ENCODE data around the gene SHROOM2.
"Not testable (repeated sequence)": the region's sequence is repeated elsewhere in the genome, so short reads cannot be mapped to it uniquely, and the experiment has no call there.

The SHROOM2 gene

DNA sequence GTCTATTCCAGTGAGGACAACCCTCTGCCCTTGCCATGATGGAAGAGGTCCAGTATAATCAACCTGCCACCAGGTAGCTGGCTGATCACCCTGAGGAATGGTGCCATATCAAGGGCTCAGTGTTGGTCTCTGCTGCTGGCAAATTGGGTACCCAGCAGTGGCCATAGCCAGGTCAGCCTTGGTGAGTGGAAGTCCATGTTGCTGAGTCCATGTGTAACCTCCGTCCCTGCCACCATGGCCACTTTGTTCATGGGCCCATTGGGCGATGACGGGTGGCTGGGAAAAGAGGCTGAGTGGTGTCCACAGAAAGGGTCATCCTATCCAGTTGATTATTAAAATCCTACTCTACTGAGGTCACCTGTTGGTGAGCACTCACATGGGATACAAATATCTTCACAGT, 24.9 kb downstream of the SHROOM2 start:
- H3K9me3 ChIP-seq (ENCODE audit: insufficient read depth, low read depth, low read length); H3K9ac ChIP-seq (ENCODE audit: low read depth, low read length); H3K27me3 ChIP-seq (ENCODE audit: insufficient read depth, low read length); H3K36me3 ChIP-seq (ENCODE audit: insufficient read depth, low read depth, low read length); H3K4me3 ChIP-seq (ENCODE audit: low read length); H3K27ac ChIP-seq (ENCODE audit: low read length); H3K4me1 ChIP-seq (ENCODE audit: insufficient read depth, low read length): not testable (repeated sequence)

DNA sequence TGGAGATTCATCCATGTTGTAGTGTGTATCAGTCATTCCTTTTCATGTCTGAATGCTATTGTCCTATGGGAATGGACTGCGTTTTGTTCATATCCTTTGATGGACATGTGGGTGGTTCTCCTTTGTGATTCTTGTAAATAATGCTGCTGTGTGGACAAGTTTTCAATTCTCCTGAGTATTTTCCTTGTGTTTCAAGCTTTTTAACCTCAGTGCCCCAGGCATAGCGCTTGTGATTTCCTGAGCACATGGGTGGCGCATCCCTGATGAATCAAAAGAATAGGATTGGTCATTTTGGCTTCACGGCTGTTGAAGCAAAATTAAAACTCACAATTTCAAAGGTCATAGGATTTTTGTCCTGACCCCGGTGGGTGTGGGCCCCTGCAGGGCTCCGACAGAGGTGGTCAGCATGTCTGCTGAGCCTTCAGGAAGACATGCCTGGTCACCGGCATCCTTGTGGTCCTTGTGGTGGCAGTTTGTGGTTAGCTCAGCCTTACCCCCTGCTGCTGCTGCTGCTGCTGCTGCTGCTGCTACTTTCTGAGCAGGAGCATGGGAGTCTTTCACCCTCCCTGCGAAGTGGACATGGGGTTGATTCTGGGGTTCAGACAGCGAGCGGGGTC, 30.0 kb downstream of the SHROOM2 start:
- no peaks in the 10 kb centered on the region for H3K36me3 ChIP-seq (ENCODE audit: insufficient read depth, low read depth, low read length)
- H3K27ac ChIP-seq (ENCODE audit: low read length) = no peak overlapping the region
- H3K4me1 ChIP-seq (ENCODE audit: insufficient read depth, low read length) = peaks cover 4% of the 10 kb centered on the region; the same call in 1 of the 2 replicates

DNA sequence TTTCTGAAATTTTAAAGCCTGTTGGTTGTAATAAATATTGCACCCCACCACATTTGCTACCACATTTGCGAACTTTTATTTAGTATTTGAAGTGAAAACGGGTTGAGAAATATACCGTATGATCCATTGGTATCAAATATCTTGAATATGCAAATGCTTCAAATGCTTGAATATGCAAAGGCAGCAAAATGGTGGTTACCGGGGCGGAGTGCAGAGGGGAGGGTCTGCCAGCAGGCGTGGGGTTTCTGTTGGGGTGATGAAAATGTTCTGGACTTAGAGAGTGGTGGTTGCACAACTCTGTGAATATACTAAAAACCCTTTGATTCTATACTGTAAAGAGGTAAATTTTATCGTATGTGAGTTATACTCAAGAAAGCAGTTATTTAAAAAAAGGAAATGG, 35.3 kb downstream of the SHROOM2 start:
- Histone ChIP-seq H3K4me3 (ENCODE audit: low read length) (peak overlapping the region; percentile 29; the same call in 1 of the 2 replicates), H3K36me3 (ENCODE audit: insufficient read depth, low read depth, low read length) (no peaks in the 10 kb centered on the region), H3K9ac (ENCODE audit: low read depth, low read length) (peak overlapping the region; percentile 66; the same call in 1 of the 2 replicates), H3K4me1 (ENCODE audit: insufficient read depth, low read length) (peaks cover 19% of the 10 kb centered on the region), H3K9me3 (ENCODE audit: insufficient read depth, low read depth, low read length) (no peaks in the 10 kb centered on the region), H3K27me3 (ENCODE audit: insufficient read depth, low read length) (no peaks in the 10 kb centered on the region), H3K27ac (ENCODE audit: low read length) (no peak overlapping the region)

More for the DNA sequence above, 30.0 kb downstream of the SHROOM2 start:
- no peak overlapping the region for H3K9ac ChIP-seq (ENCODE audit: low read depth, low read length)
- no peaks in the 10 kb centered on the region for H3K9me3 ChIP-seq (ENCODE audit: insufficient read depth, low read depth, low read length)
- no peak overlapping the region for H3K4me3 ChIP-seq (ENCODE audit: low read length)
- H3K27me3 ChIP-seq (ENCODE audit: insufficient read depth, low read length) = no peaks in the 10 kb centered on the region

DNA sequence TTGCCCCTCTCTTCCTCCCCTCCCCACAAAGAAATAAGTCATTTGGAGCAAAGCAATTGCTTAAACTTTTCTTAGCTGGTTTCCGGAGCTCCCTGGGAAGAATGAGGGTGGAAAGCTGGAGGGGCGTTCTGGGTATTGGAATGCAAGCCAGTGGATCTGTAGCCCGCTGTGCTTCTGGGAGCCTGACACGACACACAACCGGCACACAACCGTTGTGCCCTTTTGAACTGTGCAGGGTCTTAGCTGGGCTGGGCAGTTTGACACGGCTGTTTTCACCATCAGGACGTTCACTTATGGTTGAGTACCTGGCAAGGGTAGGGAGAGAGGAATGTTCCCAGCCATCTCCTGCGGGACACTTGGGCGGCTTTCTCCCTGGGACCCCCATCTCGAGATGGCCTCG, 38.3 kb downstream of the SHROOM2 start:
- Histone ChIP-seq H3K4me1 (ENCODE audit: insufficient read depth, low read length) (peaks cover 19% of the 10 kb centered on the region), H3K9me3 (ENCODE audit: insufficient read depth, low read depth, low read length) (no peaks in the 10 kb centered on the region), H3K9ac (ENCODE audit: low read depth, low read length) (no peak overlapping the region), H3K36me3 (ENCODE audit: insufficient read depth, low read depth, low read length) (no peaks in the 10 kb centered on the region), H3K27ac (ENCODE audit: low read length) (no peak overlapping the region), H3K4me3 (ENCODE audit: low read length) (no peak overlapping the region), H3K27me3 (ENCODE audit: insufficient read depth, low read length) (no peaks in the 10 kb centered on the region)

DNA sequence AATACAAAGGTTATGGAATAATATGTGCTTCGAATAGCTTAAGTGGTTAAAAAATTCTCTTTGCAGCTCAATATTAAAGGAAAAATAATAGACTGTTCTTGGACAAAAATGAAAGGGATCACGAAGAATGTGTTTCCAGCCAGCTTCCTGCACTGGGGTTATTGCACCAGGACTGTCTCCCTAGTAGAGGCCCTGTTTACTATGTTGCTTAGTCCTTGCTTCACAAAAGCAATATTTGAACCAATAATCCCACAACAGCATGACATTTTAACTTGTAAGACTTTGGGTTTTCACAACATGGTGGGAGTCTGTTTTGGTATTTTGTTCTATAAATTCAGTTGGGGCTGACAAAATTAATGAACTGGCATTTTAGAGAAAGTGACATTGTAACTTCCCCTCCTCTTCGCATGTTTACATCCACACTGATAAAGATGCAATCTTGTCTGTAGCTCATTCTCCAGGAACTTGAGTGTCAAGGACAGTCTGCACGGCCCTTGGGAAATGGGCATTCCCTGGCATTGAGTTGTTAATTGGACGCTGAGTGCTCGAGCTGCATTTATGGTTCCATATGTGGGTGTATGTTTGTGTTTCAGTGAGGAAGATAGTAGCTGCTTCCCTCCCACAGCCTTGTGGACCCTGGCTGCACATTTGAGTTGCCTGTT, 39.0 kb downstream of the SHROOM2 start:
- Histone ChIP-seq H3K9ac (ENCODE audit: low read depth, low read length) (no peak overlapping the region), H3K4me1 (ENCODE audit: insufficient read depth, low read length) (peaks cover 19% of the 10 kb centered on the region)

DNA sequence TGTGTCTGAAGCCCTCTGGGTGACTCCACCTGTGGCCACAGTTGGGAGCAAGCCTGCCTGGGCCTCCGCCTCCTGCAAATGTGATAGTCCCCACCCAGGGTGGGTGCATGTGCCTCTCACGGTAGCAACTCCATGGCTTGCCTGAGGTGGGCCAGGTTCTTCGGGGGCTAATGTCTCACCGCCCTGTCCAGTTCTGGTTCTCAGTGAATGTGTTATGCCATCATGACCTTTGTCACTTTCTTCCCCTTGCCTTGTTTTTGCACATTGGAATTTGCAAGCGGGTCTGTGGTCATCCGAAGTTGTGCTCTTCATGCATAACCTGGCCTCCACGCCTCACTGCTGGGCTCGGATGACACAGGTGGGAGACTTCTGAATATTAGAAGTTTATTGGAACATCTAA, 39.7 kb downstream of the SHROOM2 start:
- H3K9me3 ChIP-seq (ENCODE audit: insufficient read depth, low read depth, low read length) = no peaks in the 10 kb centered on the region
- H3K27me3 ChIP-seq (ENCODE audit: insufficient read depth, low read length) = no peaks in the 10 kb centered on the region
- H3K4me3 ChIP-seq (ENCODE audit: low read length) = no peak overlapping the region
- H3K36me3 ChIP-seq (ENCODE audit: insufficient read depth, low read depth, low read length) = no peaks in the 10 kb centered on the region
- H3K4me1 ChIP-seq (ENCODE audit: insufficient read depth, low read length) = peaks cover 17% of the 10 kb centered on the region
- no peak overlapping the region for H3K9ac ChIP-seq (ENCODE audit: low read depth, low read length)
- H3K27ac ChIP-seq (ENCODE audit: low read length) = no peak overlapping the region

More for the DNA sequence above, 39.0 kb downstream of the SHROOM2 start:
- Histone ChIP-seq H3K9me3 (ENCODE audit: insufficient read depth, low read depth, low read length) (no peaks in the 10 kb centered on the region), H3K4me3 (ENCODE audit: low read length) (no peak overlapping the region), H3K27me3 (ENCODE audit: insufficient read depth, low read length) (no peaks in the 10 kb centered on the region), H3K27ac (ENCODE audit: low read length) (no peak overlapping the region), H3K36me3 (ENCODE audit: insufficient read depth, low read depth, low read length) (no peaks in the 10 kb centered on the region)

DNA sequence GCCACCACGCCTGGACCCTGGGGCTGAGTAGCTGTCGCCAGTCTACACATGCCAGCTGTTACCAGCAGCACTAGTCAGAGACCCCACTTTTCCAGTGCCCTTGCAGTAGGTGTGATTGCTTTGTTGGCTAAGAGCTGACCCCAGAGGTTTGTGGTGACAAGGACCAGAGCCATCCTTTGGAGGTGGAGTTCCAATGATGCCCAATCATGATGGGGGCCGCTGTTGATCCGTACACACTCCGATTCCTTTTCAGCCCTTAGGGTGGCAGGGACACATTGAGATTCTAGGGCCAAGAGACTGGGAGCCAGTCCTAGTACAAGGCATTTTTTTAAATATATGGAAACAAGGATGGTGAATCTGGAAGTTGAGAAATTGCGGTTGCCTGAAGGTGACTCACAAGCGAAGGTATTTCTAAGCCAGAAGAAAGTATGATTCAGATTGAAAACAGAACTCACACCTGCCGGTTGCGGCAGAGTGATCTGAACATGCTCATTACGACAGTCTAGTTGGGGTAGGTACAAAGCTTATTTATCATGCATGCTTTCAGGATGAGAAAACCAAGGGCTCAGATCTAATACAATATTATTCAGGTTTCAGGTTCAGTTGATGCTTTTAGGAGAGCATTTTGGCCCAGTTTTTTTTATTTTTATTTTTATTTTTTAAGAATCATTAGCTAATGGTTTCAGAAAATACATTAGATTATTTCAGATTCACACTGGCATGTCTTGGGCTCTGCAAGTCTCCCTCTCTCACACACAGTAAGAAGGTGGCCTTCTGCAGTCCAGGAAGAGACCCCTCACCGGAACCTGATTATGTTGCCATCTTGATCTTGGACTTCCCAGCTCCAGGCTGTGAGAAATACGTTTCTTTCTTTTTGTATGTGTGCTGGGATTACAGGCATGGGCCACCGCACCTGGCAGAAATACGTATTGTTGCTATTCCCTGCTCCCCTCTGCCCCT, 43.4 kb downstream of the SHROOM2 start:
- Histone ChIP-seq H3K9me3 (ENCODE audit: insufficient read depth, low read depth, low read length) (no peaks in the 10 kb centered on the region), H3K27me3 (ENCODE audit: insufficient read depth, low read length) (no peaks in the 10 kb centered on the region), H3K27ac (ENCODE audit: low read length) (no peak overlapping the region), H3K9ac (ENCODE audit: low read depth, low read length) (no peak overlapping the region), H3K36me3 (ENCODE audit: insufficient read depth, low read depth, low read length) (no peaks in the 10 kb centered on the region), H3K4me1 (ENCODE audit: insufficient read depth, low read length) (peaks cover 13% of the 10 kb centered on the region), H3K4me3 (ENCODE audit: low read length) (no peak overlapping the region)

DNA sequence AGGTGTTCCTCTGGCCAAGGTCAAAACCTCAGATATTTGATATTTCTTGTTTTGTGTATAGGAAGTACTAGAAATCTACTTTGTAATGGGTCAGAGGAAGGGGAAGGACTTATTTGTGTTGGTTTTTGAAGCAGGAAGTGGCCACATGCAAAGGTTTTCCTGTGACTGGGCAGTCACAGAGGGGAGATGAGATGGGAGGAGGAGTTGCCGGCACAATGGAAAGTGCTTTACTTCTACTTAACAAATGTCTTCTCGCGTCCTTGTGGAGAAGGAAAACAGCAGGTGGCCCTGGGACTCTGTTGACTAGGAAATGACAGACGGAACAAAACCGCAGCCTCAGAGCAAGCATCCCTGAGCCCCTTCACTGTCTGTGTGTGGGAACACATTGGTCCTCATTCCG, 46.6 kb downstream of the SHROOM2 start:
- H3K4me1 ChIP-seq (ENCODE audit: insufficient read depth, low read length) = peaks cover 9% of the 10 kb centered on the region; the same call in 1 of the 2 replicates

DNA sequence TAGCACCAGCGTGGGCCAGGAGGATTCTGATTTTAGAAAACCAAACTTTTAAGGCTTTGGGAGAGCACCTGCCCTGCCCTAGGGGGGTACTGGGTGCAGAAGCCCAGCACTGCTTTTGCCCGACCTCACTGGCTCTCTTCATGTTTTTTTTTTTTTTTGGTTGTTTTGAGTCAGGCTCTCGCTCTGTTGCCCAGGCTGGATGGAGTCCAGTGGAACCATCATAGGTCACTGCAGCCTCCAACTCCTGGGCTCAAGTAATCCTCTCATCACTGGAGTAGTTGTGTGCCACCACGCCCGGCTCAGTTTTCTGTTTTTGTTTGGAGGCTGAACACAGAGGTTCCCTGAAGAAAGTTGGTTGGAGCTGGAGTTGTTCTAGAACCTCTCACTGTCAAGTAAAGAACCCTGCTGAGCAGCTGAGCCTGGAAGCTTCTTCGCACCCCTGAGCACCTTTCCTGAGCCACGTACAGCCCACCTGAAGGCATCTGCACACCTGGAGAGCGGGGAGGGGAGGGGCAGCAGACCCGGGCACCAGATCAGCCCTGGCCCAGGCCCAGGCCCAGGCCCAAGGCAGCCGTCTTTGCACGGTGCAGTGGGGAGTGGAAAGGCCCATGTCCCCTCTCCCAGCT, 49.5 kb downstream of the SHROOM2 start:
- Histone ChIP-seq H3K4me3 (ENCODE audit: low read length) (no peak overlapping the region), H3K36me3 (ENCODE audit: insufficient read depth, low read depth, low read length) (no peaks in the 10 kb centered on the region), H3K4me1 (ENCODE audit: insufficient read depth, low read length) (peaks cover 9% of the 10 kb centered on the region; the same call in 1 of the 2 replicates), H3K27me3 (ENCODE audit: insufficient read depth, low read length) (no peaks in the 10 kb centered on the region), H3K9me3 (ENCODE audit: insufficient read depth, low read depth, low read length) (no peaks in the 10 kb centered on the region), H3K27ac (ENCODE audit: low read length) (no peak overlapping the region), H3K9ac (ENCODE audit: low read depth, low read length) (no peak overlapping the region)

More for the DNA sequence above, 46.6 kb downstream of the SHROOM2 start:
- Histone ChIP-seq H3K36me3 (ENCODE audit: insufficient read depth, low read depth, low read length) (no peaks in the 10 kb centered on the region), H3K9me3 (ENCODE audit: insufficient read depth, low read depth, low read length) (no peaks in the 10 kb centered on the region), H3K4me3 (ENCODE audit: low read length) (no peak overlapping the region), H3K9ac (ENCODE audit: low read depth, low read length) (no peak overlapping the region), H3K27me3 (ENCODE audit: insufficient read depth, low read length) (no peaks in the 10 kb centered on the region), H3K27ac (ENCODE audit: low read length) (no peak overlapping the region)

DNA sequence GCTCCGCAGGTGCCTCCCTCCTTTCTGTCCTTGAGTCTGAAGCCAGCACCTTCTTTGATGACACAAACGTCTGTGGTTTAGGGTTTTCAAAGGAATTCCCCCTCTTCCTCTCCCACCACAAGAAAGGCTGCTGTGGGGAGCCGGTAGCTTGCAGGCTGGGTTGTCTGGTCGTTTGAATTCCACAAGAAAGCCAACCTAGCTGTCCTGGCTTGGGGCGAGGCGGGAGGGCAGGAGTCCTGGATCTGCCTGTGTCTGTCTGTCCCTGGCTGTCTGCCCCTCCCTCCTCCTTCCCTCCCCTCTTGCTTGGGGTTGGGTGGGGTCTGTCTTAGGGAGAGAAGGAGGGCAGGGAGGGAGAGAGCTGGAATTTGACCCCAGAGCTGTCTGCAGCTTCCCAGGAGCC, 56.3 kb downstream of the SHROOM2 start:
- no peaks in the 10 kb centered on the region for H3K27me3 ChIP-seq (ENCODE audit: insufficient read depth, low read length)
- no peak overlapping the region for H3K27ac ChIP-seq (ENCODE audit: low read length)
- no peaks in the 10 kb centered on the region for H3K36me3 ChIP-seq (ENCODE audit: insufficient read depth, low read depth, low read length)
- no peak overlapping the region; the same call in 1 of the 2 replicates for H3K4me3 ChIP-seq (ENCODE audit: low read length)
- H3K9ac ChIP-seq (ENCODE audit: low read depth, low read length) = no peak overlapping the region; the same call in 1 of the 2 replicates
- H3K4me1 ChIP-seq (ENCODE audit: insufficient read depth, low read length) = peaks cover 17% of the 10 kb centered on the region; the same call in 1 of the 2 replicates
- H3K9me3 ChIP-seq (ENCODE audit: insufficient read depth, low read depth, low read length) = no peaks in the 10 kb centered on the region

DNA sequence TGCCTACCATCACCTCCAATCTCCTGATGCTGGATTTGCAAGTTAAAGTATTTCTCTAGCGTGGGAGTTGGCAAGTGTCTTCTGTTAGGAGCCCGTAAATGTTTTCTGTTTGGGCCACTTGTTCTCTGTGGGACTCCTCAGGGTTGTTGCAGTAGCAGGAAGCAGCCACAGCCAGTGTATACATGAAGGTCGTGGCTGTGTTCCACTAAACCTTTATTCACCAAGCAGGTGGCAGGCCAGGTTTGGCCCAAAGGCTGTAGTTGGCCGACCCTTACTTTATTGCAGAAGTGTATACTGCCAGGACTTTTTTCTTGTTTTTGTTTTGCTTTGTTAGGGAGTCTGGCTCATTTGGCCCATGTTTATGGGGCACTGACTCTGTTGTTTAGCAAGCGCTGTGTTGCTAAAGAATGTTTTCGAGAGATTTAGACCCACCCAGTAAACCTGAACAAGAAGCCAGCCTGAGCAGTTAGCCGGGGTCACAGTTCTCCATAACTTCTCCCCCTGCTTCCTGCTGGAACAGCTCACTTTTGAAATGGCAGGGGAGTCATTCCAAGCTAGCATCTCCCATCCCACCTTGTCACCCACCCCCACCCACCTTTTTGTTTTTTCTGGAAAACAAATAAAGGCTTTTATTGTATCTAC, 58.8 kb downstream of the SHROOM2 start:
- Histone ChIP-seq H3K9ac (ENCODE audit: low read depth, low read length) (no peak overlapping the region), H3K27me3 (ENCODE audit: insufficient read depth, low read length) (no peaks in the 10 kb centered on the region), H3K4me3 (ENCODE audit: low read length) (no peak overlapping the region), H3K4me1 (ENCODE audit: insufficient read depth, low read length) (peaks cover 17% of the 10 kb centered on the region; the same call in 1 of the 2 replicates), H3K27ac (ENCODE audit: low read length) (no peak overlapping the region), H3K9me3 (ENCODE audit: insufficient read depth, low read depth, low read length) (no peaks in the 10 kb centered on the region), H3K36me3 (ENCODE audit: insufficient read depth, low read depth, low read length) (no peaks in the 10 kb centered on the region)

All from iPS-20b (cell line).